ENCODE results near the gene UCN.
"Not testable (repeated sequence)": the region's sequence is repeated elsewhere in the genome, so short reads cannot be mapped to it uniquely, and the experiment has no call there.

UCN gene, protein sequence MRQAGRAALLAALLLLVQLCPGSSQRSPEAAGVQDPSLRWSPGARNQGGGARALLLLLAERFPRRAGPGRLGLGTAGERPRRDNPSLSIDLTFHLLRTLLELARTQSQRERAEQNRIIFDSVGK

DNA sequence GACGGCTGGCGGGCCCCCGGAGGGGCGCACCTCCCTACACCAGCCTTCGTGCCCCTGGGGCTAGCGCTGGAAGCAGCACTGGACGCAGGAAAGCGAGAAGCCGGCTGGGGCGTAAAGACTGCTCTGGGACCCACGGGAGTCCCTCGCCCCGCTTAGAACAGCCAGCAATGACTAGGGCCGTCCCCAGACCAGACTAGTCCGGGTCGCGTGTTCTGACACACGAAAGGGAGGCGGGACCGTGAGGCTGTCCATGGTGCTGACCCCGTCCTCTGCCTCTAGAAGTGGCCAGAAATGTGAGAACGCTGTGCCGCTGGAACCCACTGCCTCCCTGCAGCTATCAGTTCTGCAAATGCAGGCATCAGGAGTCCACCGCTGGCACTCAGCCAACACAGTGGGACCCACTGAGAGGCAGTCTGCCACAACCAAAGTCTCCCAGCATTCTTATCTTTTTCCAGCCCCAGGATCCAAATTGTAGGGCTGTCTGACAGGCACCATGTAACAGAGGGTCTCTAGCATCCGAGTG, at the start of gene UCN:
TSS of gene UCN (minus strand) at position 87 of the 523 bp plus-strand sequence. CDS start 550 bp downstream, outside the sequence.
- FAIRE-seq = no peak

DNA sequence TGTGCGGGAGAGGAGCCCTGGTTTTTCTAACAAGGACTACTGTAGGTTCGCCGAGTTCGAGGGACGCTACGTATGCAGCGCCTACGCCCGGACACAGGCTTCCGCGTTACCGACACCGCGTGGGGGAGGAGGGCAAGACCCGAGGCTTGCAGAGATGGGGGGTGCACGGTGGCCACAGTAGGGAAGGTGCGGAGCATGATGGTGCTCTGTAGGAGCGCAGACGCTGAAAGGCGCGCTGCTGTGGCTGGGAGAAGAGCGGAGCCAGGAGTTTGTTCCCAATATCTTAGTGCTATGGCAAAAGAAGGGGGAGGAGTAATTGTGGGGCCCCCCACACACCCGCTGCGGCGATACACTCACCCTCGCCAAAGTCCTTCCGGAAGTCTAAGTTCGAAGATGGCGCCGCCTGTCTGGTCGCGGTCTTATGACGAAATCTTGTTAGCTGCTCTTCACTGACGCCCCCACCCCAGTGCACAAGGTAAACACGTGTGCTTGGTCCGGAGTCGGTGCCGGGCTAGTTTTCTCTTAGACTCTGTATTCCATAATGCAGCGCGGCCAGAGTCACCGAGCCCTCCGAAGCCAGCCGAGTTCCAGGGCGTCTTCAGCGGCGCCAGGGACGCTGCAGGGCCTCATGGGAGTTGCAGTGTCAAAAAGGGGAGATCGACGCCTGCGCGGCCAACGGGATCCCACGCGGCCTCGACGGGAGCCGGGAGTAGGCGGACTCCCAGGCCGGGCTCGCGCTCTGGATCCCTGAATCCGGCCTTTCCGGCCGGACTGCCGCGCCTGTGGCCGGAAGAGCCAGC, 48.3 kb upstream of the UCN start, which contains the start of gene GTF3C2:
TSS of gene GTF3C2 (minus strand) at position 383 of the 800 bp plus-strand sequence. CDS start 13,210 bp downstream, outside the sequence.
- peak; percentile 86 for FAIRE-seq

DNA sequence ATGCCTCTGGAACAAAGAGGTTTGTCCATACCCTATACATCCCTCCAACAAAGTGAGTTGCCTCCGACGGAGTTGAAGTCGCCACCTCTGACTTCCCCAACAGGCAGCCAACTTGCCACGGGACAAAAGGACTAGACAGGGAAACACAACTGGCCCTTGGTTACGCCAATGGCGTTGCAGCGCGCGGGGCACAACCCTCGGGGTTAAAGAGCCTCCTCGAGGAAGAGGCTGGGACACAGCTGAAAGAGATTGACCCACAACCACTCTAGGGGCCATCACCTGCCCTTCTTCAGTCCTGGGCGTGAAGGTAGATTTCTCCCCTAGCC, 47.8 kb upstream of the UCN start:
- no peak for FAIRE-seq

DNA sequence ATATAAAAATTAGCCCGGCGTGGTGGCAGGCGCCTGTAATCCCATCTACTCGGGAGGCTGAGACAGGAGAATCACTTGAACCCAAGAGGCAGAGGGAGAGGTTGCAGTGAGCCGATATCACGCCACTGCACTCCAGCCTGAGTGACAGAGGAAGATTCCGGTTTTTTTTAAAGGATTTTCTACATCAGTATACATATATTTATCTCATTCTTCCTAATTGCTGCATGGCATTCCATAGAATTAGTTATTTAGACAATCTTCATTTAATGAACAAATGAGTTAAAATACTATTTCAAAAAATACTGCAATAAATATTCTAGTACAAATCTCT, 46.3 kb upstream of the UCN start:
- FAIRE-seq = no peak

DNA sequence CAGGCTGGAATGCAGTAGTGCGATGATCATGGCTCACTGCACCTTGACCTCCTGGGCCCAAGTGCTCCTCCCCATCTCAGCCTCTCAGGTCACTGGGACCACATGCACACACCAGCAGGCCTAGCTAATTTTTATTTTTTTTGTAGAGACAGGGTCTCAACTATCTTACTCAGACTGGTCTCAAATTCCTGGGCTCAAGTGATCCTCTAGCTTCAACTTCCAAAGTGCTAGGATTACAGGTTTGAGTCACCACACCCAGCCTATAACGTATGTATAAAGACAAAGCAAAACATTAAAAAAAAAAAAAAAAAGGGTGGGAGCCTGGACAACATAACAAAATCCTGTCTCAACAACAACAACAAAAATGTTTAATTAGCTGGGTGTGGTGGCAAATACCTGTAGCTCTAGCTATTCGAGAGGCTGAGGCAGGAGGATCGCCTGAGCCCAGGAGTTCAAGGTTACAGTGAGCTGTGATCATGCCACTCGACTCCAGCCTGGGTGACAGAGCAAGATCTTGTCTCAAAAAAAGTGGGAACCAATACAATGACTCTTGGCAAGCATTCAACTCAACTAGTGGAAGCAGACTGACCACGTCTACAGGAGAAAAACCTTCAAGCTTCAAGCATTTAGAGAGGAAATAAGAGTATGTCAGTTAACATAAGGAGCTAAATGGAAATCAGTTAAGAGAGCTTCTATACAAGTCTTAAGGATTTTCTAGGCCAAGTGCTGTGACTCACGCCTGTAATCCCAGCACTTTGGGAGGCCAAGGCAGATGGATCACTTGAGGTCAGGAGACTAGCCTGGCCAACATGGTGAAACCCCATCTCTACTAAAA, 45.7 kb upstream of the UCN start:
- no peak for FAIRE-seq

DNA sequence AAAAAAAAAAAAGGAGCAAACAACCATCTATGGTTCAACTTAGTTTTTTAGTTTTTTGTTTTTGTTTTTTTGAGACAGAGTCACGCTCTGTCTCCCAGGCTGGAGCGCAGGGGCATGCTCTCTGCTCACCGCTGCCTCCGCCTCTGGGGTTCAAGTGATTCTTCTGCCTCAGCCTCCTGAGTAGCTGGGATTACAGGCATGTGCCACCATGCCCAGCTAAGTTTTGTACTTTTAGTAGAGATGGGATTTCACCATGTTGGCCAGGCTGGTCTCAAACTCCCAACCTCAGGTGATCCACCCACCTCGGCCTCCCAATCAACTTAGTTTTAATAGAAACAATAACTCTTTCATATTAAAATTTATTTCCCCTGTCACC, 45.1 kb upstream of the UCN start:
- not testable (repeated sequence) for FAIRE-seq

DNA sequence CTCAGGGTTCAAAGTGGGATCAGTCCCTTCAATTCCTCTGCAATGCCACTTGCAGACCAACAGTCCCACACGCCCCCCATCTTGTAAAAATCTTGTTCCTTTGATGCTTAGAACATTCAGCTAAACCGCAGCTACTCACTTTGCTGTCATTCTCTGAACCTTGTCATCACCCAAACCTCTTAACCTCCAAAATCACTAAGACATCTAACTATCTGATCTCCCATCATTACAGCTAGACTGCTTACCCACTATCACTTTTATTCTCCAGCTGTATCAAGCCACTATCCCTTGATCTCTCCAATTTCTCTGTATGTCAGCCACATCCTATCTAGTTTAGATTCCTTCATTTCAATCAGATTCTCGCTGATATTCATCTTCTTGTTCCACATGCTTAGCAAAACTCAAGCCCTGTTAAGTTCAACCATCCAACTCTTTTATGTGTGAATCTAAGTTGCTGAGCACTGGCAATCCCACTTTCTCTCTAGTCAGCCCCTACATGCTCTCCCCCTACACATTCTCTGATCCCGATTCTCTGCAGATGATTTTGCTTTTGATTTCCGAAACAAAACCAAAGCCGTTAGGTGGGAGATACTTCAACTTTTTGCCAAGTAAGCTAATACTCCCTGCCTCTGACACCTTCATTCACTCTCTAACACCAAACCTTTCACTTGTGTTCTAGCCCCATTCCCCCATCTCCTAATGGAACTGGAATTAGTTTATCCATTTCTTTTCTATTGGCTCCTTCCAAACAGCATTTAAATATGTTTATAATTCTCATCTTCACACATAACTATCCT, 43.8 kb upstream of the UCN start:
- no peak for FAIRE-seq

DNA sequence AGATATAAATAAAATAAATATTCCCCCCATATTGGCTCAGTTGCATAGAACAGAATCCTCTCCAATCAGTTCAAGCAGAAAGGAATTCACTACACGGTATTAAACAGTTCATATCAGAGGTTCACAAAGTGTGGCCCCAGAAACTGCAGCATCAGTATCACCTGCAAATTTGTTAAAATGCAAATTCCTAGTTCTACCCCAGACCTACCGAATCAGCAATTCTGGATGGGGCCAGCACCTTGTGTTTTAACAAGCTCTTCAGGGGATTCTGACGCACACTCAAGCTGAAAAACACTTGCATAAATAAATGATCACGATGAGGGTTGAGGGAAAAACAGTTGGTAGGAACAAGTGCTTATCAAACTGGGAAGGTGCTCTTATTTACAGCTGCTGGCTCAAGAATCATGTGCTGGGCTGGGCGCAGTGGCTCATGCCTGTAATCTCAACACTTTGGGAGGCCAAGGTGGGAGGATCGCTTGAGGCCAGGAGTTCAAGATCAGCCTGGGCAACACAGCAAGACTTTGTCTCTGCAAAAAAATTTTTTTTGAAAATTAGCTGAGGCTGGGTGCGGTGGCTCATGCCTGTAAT, 42.0 kb upstream of the UCN start:
- no peak for FAIRE-seq

DNA sequence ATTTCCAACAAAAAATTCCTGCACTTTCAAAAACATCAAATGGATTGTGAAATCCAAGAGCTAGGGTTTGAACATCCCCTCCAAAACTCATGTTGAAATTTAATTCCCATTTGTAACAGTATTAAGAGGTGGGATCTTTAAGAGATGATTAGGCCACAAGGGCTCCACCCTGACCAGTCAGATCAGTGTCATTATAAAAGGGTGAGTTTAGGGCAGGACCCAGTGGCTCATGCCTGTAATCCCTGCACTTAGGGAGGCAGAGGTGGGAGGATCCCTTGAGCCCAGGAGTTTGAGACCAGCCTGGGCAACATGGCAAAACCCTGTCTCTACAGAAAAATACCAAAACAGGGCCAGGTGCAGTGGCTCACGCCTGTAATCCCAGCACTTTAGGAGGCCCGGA, 39.4 kb upstream of the UCN start:
- FAIRE-seq = no peak

DNA sequence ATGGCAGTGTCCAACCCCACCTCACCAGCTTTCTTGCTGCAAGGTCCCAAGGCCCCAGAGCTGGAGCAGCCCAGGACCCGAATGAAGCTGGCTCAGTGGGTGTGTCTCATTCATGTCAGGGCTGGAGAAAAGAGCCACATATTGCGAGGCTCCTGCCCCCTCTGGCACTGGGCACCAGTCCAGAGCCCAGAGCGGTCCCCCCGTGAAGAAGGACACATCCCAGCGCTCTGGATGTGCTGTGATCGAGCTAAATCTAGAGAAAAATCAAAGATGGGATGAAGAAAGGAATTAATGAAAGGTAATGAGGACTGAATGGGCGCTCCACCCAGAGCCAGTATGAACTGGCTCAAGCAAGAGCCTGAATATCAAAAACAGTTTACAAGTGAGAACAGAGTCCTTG, 27.9 kb upstream of the UCN start:
- no peak for FAIRE-seq

DNA sequence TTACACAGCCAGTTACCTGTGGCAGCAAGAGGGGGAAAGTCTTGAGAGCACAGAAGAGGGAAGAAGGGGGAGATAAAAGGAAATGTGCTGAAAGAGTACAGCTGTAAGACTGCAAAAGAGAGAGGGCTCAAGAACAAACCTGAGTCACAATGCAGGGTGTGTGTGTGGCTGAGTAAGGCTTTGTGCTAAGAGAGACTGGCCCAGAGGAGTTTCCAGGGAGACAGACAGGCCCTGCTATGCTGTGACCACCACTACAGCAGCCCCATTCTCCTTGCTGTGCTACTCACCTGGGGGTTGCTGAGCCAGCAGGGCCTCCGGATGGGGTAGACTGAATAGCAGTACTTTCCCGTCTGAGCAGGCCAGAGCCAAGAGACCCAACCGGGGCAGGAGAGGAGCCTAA, 27.1 kb upstream of the UCN start:
- no peak for FAIRE-seq

DNA sequence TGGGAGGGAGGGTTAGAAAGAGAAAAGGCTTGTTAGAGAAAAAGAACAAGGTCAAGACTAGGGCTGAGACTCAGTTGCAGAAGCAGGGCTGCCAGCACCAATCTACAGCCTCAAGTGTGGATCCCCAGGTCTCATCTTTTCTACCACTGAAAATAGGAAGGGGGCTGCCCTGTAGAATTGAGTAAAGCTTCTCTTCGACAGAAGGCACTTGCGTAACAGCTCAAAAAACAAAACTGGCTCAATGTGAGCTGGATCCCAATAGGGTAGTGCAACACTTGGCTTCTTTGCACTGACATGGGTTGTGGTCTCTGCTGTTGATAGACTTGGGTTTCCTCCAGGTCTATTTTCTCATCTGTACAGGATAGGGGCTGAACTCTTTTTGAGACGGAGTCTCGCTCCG, 16.5 kb upstream of the UCN start:
- no peak for FAIRE-seq

DNA sequence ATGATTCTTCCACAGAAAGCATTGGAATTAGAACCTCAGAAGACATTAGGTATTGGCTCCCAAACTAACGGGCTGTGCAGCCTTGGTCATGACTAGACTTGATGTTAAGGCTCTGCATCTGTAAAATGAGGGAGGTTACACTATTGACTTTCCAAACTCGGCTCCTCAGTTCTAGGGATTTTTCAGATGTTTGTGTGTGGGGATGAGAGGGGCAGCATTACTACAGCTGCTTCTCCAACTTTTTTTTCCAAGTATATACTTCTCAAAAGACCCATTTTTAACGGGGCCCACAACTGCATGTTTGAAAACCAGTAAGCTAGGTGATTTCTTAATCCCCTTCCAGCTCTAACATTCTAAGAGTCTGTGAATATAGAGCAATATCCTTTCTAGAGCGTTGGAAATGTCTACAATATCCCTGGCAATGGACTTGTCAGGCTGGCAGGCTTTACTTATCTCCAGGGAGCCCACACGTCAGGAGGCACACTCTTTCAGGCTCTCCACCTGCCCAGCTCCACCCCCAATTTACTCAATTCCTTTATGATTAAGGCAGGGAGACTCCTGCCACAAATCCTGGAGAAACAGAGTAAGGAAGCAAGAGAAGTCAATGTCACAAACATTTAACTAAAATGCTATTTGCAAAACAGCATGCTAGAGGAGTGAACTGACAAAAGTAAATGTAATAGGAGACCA, 15.5 kb upstream of the UCN start:
- no peak for FAIRE-seq

DNA sequence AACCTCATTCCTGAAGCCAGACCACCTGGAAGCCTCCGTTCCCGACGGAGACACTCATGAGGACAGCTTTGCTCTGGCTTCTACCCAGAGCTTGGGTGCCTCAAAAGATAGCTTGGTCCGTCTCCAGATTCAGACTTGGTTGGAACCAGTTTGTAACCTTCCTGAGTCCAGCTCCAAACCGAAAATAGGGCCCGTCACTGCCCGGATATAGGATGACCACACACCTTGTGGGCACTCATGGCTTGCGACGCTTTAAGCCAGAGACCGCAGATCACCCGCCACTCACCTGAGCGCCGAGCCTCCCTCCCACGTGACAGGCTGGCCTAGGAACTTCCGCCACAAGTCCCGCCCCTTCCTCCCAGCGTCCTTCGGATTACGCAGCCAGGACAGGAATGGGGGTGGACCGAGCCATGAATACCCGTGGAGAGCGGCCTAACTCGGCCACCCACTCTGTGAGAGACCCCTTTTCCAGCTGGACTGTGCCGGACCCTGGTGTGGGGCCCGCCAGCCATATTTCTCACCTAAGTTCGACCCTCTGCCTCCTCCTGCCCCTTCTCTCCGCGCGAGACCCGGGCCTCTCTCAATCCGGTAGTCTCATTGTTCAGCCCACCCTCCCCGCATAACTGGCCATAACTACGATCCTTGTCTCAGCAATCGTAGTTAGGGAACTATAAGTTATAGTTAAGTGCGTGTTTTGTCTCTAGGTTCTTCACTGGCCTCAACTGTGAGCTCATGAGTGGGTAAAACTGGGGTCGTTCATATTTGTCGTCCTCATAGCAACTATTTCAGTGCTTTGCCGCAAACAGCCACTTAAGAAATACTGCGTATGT, 14.7 kb upstream of the UCN start, which contains the start of gene MPV17:
TSS of gene MPV17 (minus strand) at position 332 of the 830 bp plus-strand sequence. CDS start 580 bp downstream, outside the sequence.
- no peak for FAIRE-seq

DNA sequence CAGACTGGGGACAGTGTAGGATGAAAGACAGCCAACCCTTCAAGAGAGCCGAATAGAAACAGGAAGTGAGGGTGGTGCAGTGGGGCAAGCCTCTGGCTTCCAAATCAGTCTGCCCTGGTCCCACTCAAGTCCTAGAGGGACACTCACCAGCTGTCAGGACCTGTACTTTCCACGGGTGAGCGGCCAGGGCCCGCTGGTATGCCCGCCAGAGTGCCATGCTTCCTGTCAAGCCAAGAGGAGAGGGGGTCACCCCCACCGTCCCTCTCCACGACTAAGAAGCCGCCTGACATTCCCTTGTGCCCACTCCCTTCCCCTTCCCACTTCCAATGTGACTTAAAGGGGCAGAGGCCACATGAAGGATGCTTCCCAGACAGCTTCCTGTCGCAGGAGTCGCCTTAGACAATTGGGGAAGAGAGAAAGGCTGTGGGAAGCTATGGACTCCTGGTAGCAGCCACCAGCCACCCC, 14.1 kb upstream of the UCN start:
- no peak for FAIRE-seq

DNA sequence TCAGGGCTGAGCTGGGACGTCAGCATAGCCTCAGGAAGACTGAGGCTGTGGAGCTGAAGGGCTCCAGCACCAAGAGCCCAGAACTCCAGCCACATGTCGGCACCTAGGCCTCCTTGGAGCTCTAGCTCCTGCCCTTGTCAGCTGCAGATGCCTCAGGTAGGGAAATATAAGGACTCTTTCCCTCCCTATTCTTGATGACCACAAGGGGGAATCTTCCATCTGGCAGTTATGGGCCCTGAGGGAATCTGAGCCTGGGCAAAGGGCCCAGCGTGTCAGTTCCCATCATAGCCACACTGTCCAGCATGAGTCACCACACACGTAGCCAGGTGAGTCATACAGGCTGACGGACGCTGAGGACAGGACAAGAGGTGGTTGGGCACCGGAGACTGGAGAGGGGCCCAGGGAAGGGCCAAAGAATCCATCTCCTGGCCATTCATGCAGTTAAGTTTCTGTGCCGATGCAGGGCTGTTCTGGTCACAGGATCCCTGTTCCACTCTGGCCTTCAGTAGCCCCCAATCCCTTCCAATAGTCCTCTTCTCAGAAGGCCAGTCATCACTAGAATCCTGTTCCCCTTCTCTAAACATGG, 12.8 kb upstream of the UCN start:
- no peak for FAIRE-seq

DNA sequence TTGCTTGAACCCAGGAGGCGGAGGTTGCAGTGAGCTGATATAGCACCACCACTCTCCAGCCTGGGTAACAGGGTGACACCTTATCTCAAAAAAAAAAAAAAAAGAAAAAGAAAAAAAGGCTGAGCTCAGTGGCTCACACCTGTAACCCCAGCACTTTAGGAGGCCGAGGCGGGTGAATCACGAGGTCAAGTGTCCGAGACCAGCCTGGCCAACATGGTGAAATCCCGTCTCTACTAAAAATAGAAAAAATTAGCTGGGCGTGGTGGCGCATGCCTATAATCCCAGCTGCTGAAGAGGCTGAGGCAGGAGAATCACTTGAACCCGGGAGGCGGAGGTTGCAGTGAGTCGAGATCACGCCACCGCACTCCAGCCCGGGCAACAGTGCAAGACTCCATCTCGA, 11.6 kb upstream of the UCN start:
- not testable (repeated sequence) for FAIRE-seq

DNA sequence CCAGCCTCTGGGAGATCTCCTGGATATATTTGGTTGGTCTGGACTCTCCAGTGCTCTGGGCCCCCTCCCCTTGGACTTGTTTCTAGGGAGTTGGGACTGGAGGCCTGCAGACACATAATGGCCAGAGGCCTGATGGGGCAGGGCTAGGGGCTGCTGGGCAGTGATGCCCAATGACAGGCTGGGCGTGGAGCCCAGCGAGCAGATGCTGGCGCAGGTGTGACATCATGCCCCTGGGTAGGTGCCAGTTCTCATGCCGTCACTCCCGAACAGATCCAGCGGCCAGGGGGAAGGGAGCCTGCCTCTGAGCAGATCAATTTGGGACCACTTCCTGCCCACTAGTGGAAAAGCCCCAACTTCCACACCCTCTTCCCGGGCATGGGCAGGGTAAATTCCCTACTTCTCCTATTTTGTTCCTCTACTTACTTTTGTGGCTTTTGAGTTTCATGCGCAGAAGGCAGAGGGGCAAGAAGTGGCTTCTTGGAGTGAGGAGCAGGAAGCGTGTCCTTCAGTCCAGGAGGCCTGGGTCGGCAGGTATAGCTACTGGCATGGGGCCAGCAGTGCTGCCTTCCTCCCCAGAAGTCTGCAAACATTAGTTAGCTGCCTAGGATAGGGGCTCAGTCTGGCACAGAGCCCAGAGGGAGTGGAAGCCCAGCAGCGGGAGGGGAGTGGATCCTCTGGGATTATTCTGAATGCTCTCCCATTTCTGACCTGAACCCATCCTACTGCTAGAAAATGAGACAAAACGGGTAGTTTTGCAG, 8.6 kb upstream of the UCN start:
- no peak for FAIRE-seq

DNA sequence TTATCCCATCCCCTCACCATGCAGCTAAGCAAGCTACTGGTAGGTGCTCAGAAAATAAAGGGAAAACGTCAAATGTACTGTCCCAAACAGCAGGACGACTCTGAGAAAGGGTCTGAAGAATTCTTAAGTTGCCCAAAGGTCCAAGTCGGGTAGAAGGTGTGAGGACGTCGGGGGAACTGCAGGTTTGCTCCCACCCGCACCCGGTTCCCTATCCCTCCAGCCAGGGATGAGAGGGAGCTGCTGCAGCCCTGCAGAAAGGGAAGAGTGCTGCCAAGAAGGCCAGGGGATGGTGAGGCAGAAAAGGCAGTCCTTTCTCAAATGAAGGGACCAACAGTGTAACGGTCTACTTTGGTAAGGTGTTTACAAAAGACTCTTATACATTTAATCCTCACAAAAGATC, 6.9 kb upstream of the UCN start:
- no peak for FAIRE-seq

DNA sequence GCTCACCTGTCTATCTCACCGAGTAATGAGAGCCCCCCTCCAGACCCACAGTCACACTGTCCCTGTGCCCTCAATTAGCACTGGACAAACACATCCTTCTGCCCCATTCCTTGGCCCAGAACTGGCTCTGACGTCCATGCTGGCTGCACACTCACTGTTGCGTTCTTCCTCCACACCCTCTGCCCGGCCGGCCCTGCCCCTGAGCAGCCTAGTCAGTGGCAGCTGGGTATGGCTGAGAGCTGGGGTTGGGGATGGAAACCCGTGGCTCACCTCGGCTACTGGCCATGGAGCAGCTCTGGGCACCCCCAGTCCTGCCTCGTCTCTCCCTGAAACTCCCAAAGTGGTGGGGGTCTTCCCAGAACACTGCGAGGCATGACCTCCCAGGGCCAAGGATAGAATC, 6.5 kb upstream of the UCN start:
- no peak for FAIRE-seq

All from A204.1 (cell line).